Uterus (tissue), 2 donors: Measurements from ENCODE around the gene SP6.

ENCODE experiments used
- CTCF ChIP-seq, 4 experiments: fragments of 200-600 bp in 2 of 4; fragments of 450-650 bp in 2 of 4; sonication (generic) in 2 of 4; IDR thresholded peaks; one replicate each; pipeline ENCODE4 v1.5.1; 2016 to 2019; ENCODE audit warnings: antibody characterized with exemption in 4 of 4, mild to moderate bottlenecking in 2 of 4, moderate library complexity in 1 of 4
- POLR2A ChIP-seq, 2 donors: fragments of 450-650 bp; IDR thresholded peaks; one replicate each; pipeline ENCODE4 v1.6.1; 2016; ENCODE audit warnings: antibody characterized with exemption in 2 of 2, mild to moderate bottlenecking in 1 of 2, moderate library complexity in 1 of 2

DNA sequence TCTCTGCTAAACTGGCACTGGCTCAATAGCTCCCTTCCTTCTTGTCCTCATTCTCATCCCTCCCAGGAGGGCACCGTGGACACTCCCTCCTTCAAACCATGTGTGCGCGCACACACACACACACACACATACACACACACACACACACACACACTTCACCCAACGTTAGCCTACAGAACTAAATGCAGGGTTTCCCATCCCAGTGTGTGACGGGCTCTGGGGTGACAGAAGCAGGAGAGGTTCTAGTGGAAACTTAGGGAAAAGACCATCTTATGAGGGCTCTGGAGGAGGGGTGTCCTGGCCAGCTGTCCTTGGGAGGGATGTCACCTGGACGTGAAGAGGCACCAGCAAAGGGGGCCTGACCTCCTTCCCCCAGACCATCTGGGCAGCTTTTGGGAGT lies 49.1 kb downstream of the SP6 start:
- TF ChIP-seq CTCF (IDR thresholded peaks at IDR 0.05) (no peak), POLR2A (IDR thresholded peaks at IDR 0.05) (no peak)
